CD14-positive monocyte (primary cell): ENCODE measurements around the gene KIF16B. TPM values are rescaled to one million over a fixed set of nuclear protein-coding genes. Genes with fewer than 3 reads are reported as not detected.

Experiments
- DNase-seq, 3 donors: peaks; one replicate each; pipeline ENCODE4 v3.0.0-alpha.2; 2011 to 2022
- H2AFZ ChIP-seq: 2 replicates; pipeline ENCODE4 v1.6.0; 2012; ENCODE audit warnings: mild to moderate bottlenecking, low read depth, low read length, inconsistent platforms; ENCODE audit not compliant: insufficient read depth, poor library complexity, severe bottlenecking
- H3K27ac ChIP-seq, 2 donors: 1 replicate in 1 of 2; 2 replicates in 1 of 2; pipeline ENCODE4 v1.5.1; 2012 to 2013; ENCODE audit warnings: low read length in 2 of 2, control low read depth in 1 of 2, inconsistent platforms in 1 of 2, low read depth in 1 of 2, mild to moderate bottlenecking in 1 of 2
- H3K27me3 ChIP-seq, 2 donors: one replicate each; pipeline versions ENCODE4 v1.6.0 to v1.6.1; 2011 to 2013; ENCODE audit warnings: low read length in 2 of 2; ENCODE audit not compliant: control insufficient read depth in 2 of 2, insufficient read depth in 2 of 2
- H3K36me3 ChIP-seq, 2 donors: replicated peaks in 1 of 2; 1 replicate in 1 of 2; 2 replicates in 1 of 2; pipeline versions ENCODE4 v1.5.1 to v1.6.1; 2012 to 2013; ENCODE audit warnings: low read length in 2 of 2, control low read depth in 1 of 2, inconsistent platforms in 1 of 2, mild to moderate bottlenecking in 1 of 2; ENCODE audit not compliant: insufficient read depth in 2 of 2, control insufficient read depth in 1 of 2
- H3K4me1 ChIP-seq, 2 donors: 1 replicate in 1 of 2; 2 replicates in 1 of 2; pipeline versions ENCODE4 v1.5.1 to v1.6.1; 2012 to 2013; ENCODE audit warnings: low read length in 2 of 2, control low read depth in 1 of 2, inconsistent platforms in 1 of 2, mild to moderate bottlenecking in 1 of 2, moderate library complexity in 1 of 2; ENCODE audit not compliant: insufficient read depth in 2 of 2, control insufficient read depth in 1 of 2
- H3K4me2 ChIP-seq: replicated peaks from 2 replicates; pipeline ENCODE3; 2012; ENCODE audit warnings: low read length, moderate library complexity, mild to moderate bottlenecking; ENCODE audit not compliant: poor library complexity, severe bottlenecking; ENCODE audit errors: extremely low read depth
- H3K4me3 ChIP-seq, 3 experiments: fragments of 200-600 bp in 1 of 3; sonication (generic) in 1 of 3; replicated peaks in 1 of 3; 1 replicate in 2 of 3; 2 replicates in 1 of 3; pipeline ENCODE4 v1.5.1; 2011 to 2013; ENCODE audit warnings: low read length in 3 of 3, mild to moderate bottlenecking in 3 of 3, control low read depth in 2 of 3, low read depth in 2 of 3, inconsistent platforms in 1 of 3, moderate library complexity in 1 of 3
- H3K79me2 ChIP-seq: 2 replicates; pipeline ENCODE4 v1.6.0; 2012; ENCODE audit warnings: mild to moderate bottlenecking, control low read depth, inconsistent platforms, low read length, moderate library complexity; ENCODE audit not compliant: insufficient read depth
- H3K9ac ChIP-seq: 2 replicates; pipeline ENCODE4 v1.6.0; 2017; ENCODE audit warnings: low read length, mild to moderate bottlenecking; ENCODE audit not compliant: insufficient read depth, poor library complexity, severe bottlenecking
- H3K9me3 ChIP-seq, 2 donors: replicated peaks in 1 of 2; 1 replicate in 1 of 2; 2 replicates in 1 of 2; pipeline versions ENCODE4 v1.5.1 to v1.6.1; 2012 to 2013; ENCODE audit warnings: low read length in 2 of 2, control low read depth in 1 of 2; ENCODE audit not compliant: control insufficient read depth in 1 of 2, insufficient read depth in 1 of 2
- H4K20me1 ChIP-seq: 2 replicates; pipeline ENCODE4 v1.6.0; 2012; ENCODE audit warnings: mild to moderate bottlenecking, low read length, control low read depth, moderate library complexity; ENCODE audit not compliant: insufficient read depth
- H3K27ac Mint-ChIP-seq, 7 donors: one replicate each; pipeline ENCODE4 v1.8.0; 2020; ENCODE audit warnings: mild to moderate bottlenecking in 7 of 7, mixed read lengths in 7 of 7, moderate library complexity in 6 of 7, inconsistent platforms in 2 of 7
- H3K27me3 Mint-ChIP-seq, 3 donors: one replicate each; pipeline ENCODE4 v1.8.0; 2021 to 2022; ENCODE audit warnings: low read depth in 3 of 3, mild to moderate bottlenecking in 3 of 3, mixed read lengths in 3 of 3, moderate library complexity in 3 of 3, inconsistent platforms in 1 of 3
- H3K36me3 Mint-ChIP-seq, 2 donors: one replicate each; pipeline ENCODE4 v1.8.0; 2020; ENCODE audit warnings: mixed read lengths in 2 of 2, inconsistent platforms in 1 of 2, mild to moderate bottlenecking in 1 of 2
- H3K4me1 Mint-ChIP-seq: one replicate; pipeline ENCODE4 v1.8.0; 2020; ENCODE audit warnings: mild to moderate bottlenecking, mixed read lengths
- H3K4me3 Mint-ChIP-seq, 2 donors: one replicate each; pipeline ENCODE4 v1.8.0; 2020; ENCODE audit warnings: mild to moderate bottlenecking in 2 of 2, mixed read lengths in 2 of 2, moderate library complexity in 1 of 2
- H3K9me3 Mint-ChIP-seq, 7 donors: one replicate each; pipeline ENCODE4 v1.8.0; 2020 to 2022; ENCODE audit warnings: mixed read lengths in 7 of 7, mild to moderate bottlenecking in 6 of 7, moderate library complexity in 6 of 7, inconsistent platforms in 2 of 7
- WGBS: methylation state at CpG from one replicate; pipeline ENCODE4 v1.1.5; 2013; ENCODE audit warnings: missing lambda C conversion rate; ENCODE audit not compliant: insufficient coverage; 5-methylcytosine and 5-hydroxymethylcytosine counted together
- intact Hi-C, 2 donors: fragments of 100-400 bp; cut with micrococcal nuclease; formaldehyde crosslinking; loops; one replicate each; pipeline versions ENCODE4 v1.15.0 to v1.15.1; 2023
- polyA plus RNA-seq, 3 donors: library from polyadenylated mRNA; depleted of rRNA in 1 of 3; unstranded in 2 of 3; stranded (reverse) in 1 of 3; fragments of 300-500 nt in 2 of 3; fragments of >200 nt in 1 of 3; fragmentation: Illumina TruSeq in 2 of 3; gene quantifications; 1 replicate in 2 of 3; 2 replicates in 1 of 3; pipeline ENCODE4 v1.2.3, GENCODE V29; 2012 to 2021
- TF ChIP-seq, protein P1 (sequence below): fragments of 200-600 bp; IDR thresholded peaks from one replicate; pipeline ENCODE4 v1.8.0; 2022; ENCODE audit warnings: antibody characterized with exemption, mild to moderate bottlenecking

The KIF16B gene
- polyA plus RNA-seq, 3 donors = 0.89 to 2.9 (median 2.8) TPM

DNA sequence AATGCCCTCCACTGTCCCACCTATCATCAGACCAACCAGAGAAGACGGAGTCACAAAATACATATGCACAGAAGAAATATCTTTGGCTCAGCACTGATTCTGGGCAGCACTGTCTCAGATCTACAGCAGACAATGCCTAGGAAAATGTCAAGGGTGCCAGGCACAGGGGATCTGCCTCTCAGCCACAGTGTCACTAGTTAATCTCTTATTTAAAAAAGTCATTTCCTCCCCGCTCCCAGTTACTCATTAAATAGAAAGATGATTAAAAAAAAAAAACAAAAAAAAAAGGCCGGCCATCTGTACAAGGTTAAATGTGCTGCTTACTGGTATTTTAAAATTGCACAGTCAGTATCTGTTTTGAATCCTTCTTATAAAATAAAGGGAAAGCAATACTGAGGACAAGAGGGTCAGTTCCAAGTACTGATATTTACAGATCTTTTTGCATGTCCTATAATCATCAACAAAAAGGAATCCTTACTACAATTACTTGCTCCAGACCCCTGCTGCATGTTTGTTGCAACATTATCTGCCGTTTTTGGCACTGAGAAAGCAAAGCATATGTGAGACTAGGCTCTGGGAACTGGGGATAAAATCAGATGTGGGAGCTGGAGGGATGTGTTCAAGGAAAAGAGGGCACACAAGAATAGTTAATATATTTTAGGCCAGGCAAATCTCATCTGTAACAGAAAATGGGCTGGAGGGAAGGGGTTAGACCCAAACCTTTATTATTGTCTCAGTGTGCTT, 299.3 kb downstream of the KIF16B start:
- no peaks in the 10 kb centered on the region for H3K36me3 ChIP-seq
- no peaks in the 10 kb centered on the region for H3K79me2 ChIP-seq
- H3K27me3 ChIP-seq = no peaks in the 10 kb centered on the region
- no peak overlapping the region for H3K4me3 ChIP-seq
- intact Hi-C loops = no loop called here
- Mint-ChIP-seq H3K27me3 (peaks cover 0 to 1% (median 0%) of the 10 kb centered on the region in 3 donors), H3K27ac (no peak overlapping the region), H3K4me1 (peaks cover under 1% of the 10 kb centered on the region), H3K9me3 (peaks cover 0 to 7% (median 0%) of the 10 kb centered on the region in 7 donors), H3K36me3 (peaks cover 10 to 12% of the 10 kb centered on the region in 2 donors), H3K4me3 (no peak overlapping the region)
- DNase-seq = no peak
- H2AFZ ChIP-seq = no peak overlapping the region
- 83% methylated on average over 1 of the region's 4 CpGs for WGBS
- H3K27ac ChIP-seq = no peak overlapping the region
- no peak overlapping the region for H3K4me2 ChIP-seq
- H3K4me1 ChIP-seq = peaks cover under 1 to 2% of the 10 kb centered on the region in 2 donors
- TF ChIP-seq, protein P1, sequence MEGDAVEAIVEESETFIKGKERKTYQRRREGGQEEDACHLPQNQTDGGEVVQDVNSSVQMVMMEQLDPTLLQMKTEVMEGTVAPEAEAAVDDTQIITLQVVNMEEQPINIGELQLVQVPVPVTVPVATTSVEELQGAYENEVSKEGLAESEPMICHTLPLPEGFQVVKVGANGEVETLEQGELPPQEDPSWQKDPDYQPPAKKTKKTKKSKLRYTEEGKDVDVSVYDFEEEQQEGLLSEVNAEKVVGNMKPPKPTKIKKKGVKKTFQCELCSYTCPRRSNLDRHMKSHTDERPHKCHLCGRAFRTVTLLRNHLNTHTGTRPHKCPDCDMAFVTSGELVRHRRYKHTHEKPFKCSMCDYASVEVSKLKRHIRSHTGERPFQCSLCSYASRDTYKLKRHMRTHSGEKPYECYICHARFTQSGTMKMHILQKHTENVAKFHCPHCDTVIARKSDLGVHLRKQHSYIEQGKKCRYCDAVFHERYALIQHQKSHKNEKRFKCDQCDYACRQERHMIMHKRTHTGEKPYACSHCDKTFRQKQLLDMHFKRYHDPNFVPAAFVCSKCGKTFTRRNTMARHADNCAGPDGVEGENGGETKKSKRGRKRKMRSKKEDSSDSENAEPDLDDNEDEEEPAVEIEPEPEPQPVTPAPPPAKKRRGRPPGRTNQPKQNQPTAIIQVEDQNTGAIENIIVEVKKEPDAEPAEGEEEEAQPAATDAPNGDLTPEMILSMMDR = no peak
- H3K9ac ChIP-seq = no peak overlapping the region
- H4K20me1 ChIP-seq = no peaks in the 10 kb centered on the region
- H3K9me3 ChIP-seq = no peaks in the 10 kb centered on the region

DNA sequence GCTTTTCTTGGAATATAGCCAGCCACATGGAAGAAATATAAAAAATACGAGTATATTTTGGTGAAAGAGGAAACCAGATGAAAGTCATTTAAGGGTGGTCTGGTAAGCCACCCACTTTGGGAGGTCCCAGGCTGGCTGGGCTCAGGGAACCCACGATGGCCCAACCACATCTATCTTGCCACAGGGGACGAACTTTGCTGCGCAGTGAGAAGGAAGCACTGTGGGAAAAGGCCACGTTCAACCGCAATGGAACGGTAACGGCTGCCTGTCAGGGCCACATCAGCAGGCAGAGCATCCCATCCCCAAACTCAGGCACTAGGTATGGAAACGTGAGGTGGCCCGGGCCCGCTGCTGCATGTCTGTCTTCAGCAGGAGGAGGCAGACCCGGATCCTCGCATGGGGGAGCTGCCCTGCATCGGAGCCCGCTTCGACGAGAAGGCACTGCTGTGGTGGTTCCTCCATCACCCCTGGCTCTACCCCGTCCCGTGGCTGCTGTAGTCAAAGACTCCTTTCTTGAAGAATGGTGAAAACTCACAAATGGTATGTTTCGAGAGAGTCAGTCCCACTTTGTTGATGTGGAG, 300.4 kb downstream of the KIF16B start:
- Mint-ChIP-seq H3K36me3 (peaks cover 10 to 12% of the 10 kb centered on the region in 2 donors), H3K9me3 (peaks cover 0 to 7% (median 0%) of the 10 kb centered on the region in 7 donors)
- TF ChIP-seq, protein P1 = no peak

More for the DNA sequence above, 300.4 kb downstream of the KIF16B start:
- WGBS = 91% methylated on average over 18 of the region's 20 CpGs
- Mint-ChIP-seq H3K27ac (no peak overlapping the region), H3K4me1 (peaks cover 5% of the 10 kb centered on the region), H3K27me3 (peaks cover 0 to 1% (median 0%) of the 10 kb centered on the region in 3 donors), H3K4me3 (no peak overlapping the region)
- Histone ChIP-seq H3K9me3 (peaks cover 0 to under 1% of the 10 kb centered on the region in 2 donors), H3K79me2 (no peaks in the 10 kb centered on the region), H3K9ac (no peak overlapping the region), H3K4me2 (no peak overlapping the region), H4K20me1 (no peaks in the 10 kb centered on the region), H3K27me3 (no peaks in the 10 kb centered on the region), H3K36me3 (no peaks in the 10 kb centered on the region), H2AFZ (no peak overlapping the region), H3K27ac (no peak overlapping the region), H3K4me3 (no peak overlapping the region), H3K4me1 (peaks cover 7% of the 10 kb centered on the region in 2 donors)
- no peak for DNase-seq
- intact Hi-C loops = no loop called here
